ENCODE measurements around the gene SPOCK1. TPM values are rescaled to one million over a fixed set of nuclear protein-coding genes. Genes with fewer than 3 reads are reported as not detected.

The SPOCK1 gene
- total and polyA plus RNA-seq, 9 of the 15 experiments (the other 6 are each of a cell fraction or from before 2014, with no cell fraction given), result 0.01 to 0.35 (median 0.04) TPM; not detected in 6

- in situ Hi-C loops (cut with MboI), result no loop called here
- H3K36me3 ChIP-seq (ENCODE audit: control insufficient read depth, insufficient read depth, low read length), result no peaks in the 10 kb centered on the region
- TF ChIP-seq RBM22 (IDR thresholded peaks at IDR 0.05; ENCODE audit: low read depth, low read length, poor library complexity, severe bottlenecking), result no peak
- TF ChIP-seq KDM4B (IDR thresholded peaks at IDR 0.05; ENCODE audit: borderline replicate concordance in 2 of 2, low read depth in 1 of 2), result no peak
- no peak for TF ChIP-seq TEAD1 (CRISPR knock-in tag; IDR thresholded peaks at IDR 0.05)
- TF ChIP-seq ATF4 (CRISPR knock-in tag; IDR thresholded peaks at IDR 0.05), result no peak
- no peak for TF ChIP-seq HDGF (IDR thresholded peaks at IDR 0.05)
- TF ChIP-seq PHF20 (IDR thresholded peaks at IDR 0.05; ENCODE audit: partially characterized antibody), result no peak
- TF ChIP-seq THRB (CRISPR knock-in tag; conservative IDR thresholded peaks at IDR 0.05), result no peak
- TF ChIP-seq TAF9B (IDR thresholded peaks at IDR 0.05; ENCODE audit: partially characterized antibody), result no peak
- TF ChIP-seq NFRKB (IDR thresholded peaks at IDR 0.05; ENCODE audit: low read depth), result no peak
- TF ChIP-seq PPARD (CRISPR knock-in tag; IDR thresholded peaks at IDR 0.05), result no peak
- TF ChIP-seq HDAC1 (IDR thresholded peaks at IDR 0.05), result no peak
- no peak for TF ChIP-seq RB1 (IDR thresholded peaks at IDR 0.05; ENCODE audit: low read depth)
- no peak for TF ChIP-seq POLR2G (IDR thresholded peaks at IDR 0.05; ENCODE audit: low read depth, low read length)
- no peak for TF ChIP-seq AFF1 (IDR thresholded peaks at IDR 0.05; ENCODE audit: low read depth in 1 of 2, partially characterized antibody in 2 of 2)
- TF ChIP-seq SAP30 (IDR thresholded peaks at IDR 0.05; ENCODE audit: borderline replicate concordance, insufficient read depth, low read depth, low read length, poor library complexity, severe bottlenecking), result no peak
Observed at GRCh38 chr5:137192293-137192743, 306.8 kb downstream of the SPOCK1 start.

More at GRCh38 chr5:137192293-137192743, 306.8 kb downstream of the SPOCK1 start:
- no TSS peak for BruUV-seq (replicated peaks)
- intact Hi-C loops (cut with micrococcal nuclease), result no loop called here
- H4K20me1 ChIP-seq (replicated peaks; ENCODE audit: control insufficient read depth, insufficient read depth, low read length), result no peaks in the 10 kb centered on the region
- ATAC-seq (no peak), DNase-seq (ENCODE audit: extremely low read depth in 1 of 4, low spot score in 3 of 4) (no peak), FAIRE-seq (no peak)
- H2AFZ ChIP-seq (ENCODE audit: low read depth, low read length), result no peak overlapping the region
- ChIA-PET CTCF (ENCODE audit: low intra/inter-chr PET ratio) (no interaction called here), POLR2A (interaction anchor here (0.7 to 1.4 kb wide), 2 partner anchors 10 to 43 kb away, joined by 3 read pairs; no protein-coding TSS in a partner anchor)
- no peaks in the 10 kb centered on the region for H3K79me2 ChIP-seq (ENCODE audit: control insufficient read depth, insufficient read depth, low read length)
- no peak overlapping the region for H3K27ac ChIP-seq (ENCODE audit: extremely low read depth, low read depth, low read length)
- H3K4me3 ChIP-seq, result no peak overlapping the region
- no peaks in the 10 kb centered on the region for H3K9me3 ChIP-seq (replicated peaks; ENCODE audit: control insufficient read depth, insufficient read depth, low read depth, low read length)
- H3K27me3 ChIP-seq (ENCODE audit: control insufficient read depth in 2 of 2, insufficient read depth in 2 of 2, low read length in 2 of 2), result no peaks in the 10 kb centered on the region; a peak in 1 of 5 replicates
- H3K9ac ChIP-seq (ENCODE audit: insufficient read depth in 1 of 2, low read depth in 2 of 2, low read length in 2 of 2), result no peak overlapping the region
- H3K9me1 ChIP-seq (ENCODE audit: control insufficient read depth, insufficient read depth, low read length), result no peaks in the 10 kb centered on the region
- 0% methylated on average over 3 of the region's 3 CpGs for WGBS (ENCODE audit: insufficient coverage, low coverage, missing lambda C conversion rate)
- H3K4me2 ChIP-seq (ENCODE audit: insufficient read depth, low read length), result no peak overlapping the region
- H3K4me1 ChIP-seq (replicated peaks in 1 of 2; ENCODE audit: control insufficient read depth in 2 of 2, insufficient read depth in 2 of 2, low read length in 2 of 2), result no peaks in the 10 kb centered on the region
